Measurements from ENCODE around the gene C10orf67.

DNA sequence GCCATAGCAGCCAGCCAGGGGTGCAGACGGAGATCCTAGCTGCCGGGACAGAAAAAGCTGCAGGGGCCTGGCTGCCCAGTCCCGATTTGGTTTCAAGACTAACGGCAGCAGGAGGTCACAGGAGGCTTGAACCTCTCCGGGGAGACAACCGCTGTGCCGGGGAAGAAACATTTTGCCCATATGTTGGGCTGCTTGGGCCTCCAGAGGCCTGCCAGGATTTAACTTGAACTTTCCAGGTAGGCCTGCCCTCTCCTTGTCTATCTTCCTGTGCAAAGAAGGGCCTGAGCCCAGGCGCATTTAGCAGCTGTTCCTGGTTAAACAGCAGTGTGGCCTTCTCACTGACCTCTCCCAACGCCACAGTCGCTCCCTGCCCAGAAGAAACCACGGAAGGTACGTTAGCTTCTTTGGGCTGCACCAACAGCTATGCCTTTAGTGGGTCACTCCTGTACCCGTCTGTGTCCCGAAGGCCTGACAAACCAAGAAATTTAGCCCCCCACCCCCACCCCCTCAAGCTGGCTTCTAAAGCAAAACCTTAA is 169.6 kb downstream of the C10orf67 start:
- TF ChIP-seq, protein P1, sequence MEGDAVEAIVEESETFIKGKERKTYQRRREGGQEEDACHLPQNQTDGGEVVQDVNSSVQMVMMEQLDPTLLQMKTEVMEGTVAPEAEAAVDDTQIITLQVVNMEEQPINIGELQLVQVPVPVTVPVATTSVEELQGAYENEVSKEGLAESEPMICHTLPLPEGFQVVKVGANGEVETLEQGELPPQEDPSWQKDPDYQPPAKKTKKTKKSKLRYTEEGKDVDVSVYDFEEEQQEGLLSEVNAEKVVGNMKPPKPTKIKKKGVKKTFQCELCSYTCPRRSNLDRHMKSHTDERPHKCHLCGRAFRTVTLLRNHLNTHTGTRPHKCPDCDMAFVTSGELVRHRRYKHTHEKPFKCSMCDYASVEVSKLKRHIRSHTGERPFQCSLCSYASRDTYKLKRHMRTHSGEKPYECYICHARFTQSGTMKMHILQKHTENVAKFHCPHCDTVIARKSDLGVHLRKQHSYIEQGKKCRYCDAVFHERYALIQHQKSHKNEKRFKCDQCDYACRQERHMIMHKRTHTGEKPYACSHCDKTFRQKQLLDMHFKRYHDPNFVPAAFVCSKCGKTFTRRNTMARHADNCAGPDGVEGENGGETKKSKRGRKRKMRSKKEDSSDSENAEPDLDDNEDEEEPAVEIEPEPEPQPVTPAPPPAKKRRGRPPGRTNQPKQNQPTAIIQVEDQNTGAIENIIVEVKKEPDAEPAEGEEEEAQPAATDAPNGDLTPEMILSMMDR (IDR thresholded peaks at IDR 0.05; ENCODE audit: poor library complexity, severe bottlenecking) = no peak
- no peak for TF ChIP-seq EZH2 (IDR thresholded peaks at IDR 0.05; ENCODE audit: borderline replicate concordance, insufficient read depth, low read length, poor library complexity, severe bottlenecking)
- TF ChIP-seq, protein P2, sequence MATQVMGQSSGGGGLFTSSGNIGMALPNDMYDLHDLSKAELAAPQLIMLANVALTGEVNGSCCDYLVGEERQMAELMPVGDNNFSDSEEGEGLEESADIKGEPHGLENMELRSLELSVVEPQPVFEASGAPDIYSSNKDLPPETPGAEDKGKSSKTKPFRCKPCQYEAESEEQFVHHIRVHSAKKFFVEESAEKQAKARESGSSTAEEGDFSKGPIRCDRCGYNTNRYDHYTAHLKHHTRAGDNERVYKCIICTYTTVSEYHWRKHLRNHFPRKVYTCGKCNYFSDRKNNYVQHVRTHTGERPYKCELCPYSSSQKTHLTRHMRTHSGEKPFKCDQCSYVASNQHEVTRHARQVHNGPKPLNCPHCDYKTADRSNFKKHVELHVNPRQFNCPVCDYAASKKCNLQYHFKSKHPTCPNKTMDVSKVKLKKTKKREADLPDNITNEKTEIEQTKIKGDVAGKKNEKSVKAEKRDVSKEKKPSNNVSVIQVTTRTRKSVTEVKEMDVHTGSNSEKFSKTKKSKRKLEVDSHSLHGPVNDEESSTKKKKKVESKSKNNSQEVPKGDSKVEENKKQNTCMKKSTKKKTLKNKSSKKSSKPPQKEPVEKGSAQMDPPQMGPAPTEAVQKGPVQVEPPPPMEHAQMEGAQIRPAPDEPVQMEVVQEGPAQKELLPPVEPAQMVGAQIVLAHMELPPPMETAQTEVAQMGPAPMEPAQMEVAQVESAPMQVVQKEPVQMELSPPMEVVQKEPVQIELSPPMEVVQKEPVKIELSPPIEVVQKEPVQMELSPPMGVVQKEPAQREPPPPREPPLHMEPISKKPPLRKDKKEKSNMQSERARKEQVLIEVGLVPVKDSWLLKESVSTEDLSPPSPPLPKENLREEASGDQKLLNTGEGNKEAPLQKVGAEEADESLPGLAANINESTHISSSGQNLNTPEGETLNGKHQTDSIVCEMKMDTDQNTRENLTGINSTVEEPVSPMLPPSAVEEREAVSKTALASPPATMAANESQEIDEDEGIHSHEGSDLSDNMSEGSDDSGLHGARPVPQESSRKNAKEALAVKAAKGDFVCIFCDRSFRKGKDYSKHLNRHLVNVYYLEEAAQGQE (IDR thresholded peaks at IDR 0.05; ENCODE audit: borderline replicate concordance) = no peak
- no peak for TF ChIP-seq POLR2AphosphoS5 (IDR thresholded peaks at IDR 0.05)
- TF ChIP-seq MXI1 (conservative IDR thresholded peaks at IDR 0.05; ENCODE audit: poor library complexity, severe bottlenecking) = no peak
- TF ChIP-seq EP300 (conservative IDR thresholded peaks at IDR 0.05; ENCODE audit: poor library complexity, severe bottlenecking) = no peak
- no peak for TF ChIP-seq TAF1 (IDR thresholded peaks at IDR 0.05; ENCODE audit: low read depth)
- TF ChIP-seq RAD21 (conservative IDR thresholded peaks at IDR 0.05) = no peak
